Measurements from ENCODE around the gene GDI1. TPM values are rescaled to one million over a fixed set of nuclear protein-coding genes. Genes with fewer than 3 reads are reported as not detected.

The GDI1 gene
- total and polyA plus RNA-seq, 2 experiments from 2014 or later: 48.5 to 95.9 TPM

DNA sequence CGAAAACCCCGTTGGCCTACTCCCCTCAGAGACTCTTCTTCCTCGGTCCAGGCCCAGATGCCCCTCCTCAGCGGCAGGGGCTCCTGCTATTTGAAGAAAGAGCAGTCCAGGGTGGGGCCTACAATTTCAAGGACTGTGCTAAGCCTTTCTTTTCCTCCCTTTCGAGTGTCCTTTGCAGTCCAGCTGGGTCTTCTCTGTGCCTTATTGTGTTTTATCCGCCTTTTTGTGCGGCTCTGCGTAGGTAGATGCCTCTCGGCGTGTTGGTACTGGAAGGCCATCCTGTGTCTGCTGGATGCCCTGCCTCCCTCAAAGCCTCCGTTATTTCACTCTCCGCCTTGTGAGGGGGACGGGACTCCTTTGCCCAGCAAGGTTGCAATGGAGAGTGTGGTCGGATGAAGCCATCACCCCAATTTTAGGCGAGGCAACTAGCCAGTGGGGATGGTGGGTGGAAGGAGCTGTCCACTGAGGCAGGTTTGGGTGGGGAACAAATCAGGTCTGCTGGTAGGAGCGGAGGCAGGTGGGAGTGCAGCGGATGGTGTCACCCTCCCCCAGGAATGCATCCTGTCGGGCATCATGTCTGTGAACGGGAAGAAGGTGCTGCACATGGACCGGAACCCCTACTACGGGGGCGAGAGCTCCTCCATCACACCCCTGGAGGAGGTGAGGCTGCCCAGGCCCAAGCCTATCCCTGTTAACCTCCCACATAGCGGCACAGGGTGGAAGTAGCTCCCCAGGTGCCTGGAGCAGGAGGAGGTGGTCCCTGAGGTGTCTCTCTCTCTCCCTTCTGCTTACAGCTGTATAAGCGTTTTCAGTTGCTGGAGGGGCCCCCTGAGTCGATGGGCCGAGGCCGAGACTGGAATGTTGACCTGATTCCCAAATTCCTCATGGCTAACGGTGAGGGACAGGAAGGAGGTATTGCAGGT, 1.3 kb downstream of the GDI1 start (continued):
- TF ChIP-seq CREB1 (CRISPR knock-in tag; IDR thresholded peaks at IDR 0.05; ENCODE audit: low read depth): no peak
- TF ChIP-seq EZH2 (IDR thresholded peaks at IDR 0.05; ENCODE audit: low read depth, unreplicated experiment): no peak
- TF ChIP-seq, protein P1, sequence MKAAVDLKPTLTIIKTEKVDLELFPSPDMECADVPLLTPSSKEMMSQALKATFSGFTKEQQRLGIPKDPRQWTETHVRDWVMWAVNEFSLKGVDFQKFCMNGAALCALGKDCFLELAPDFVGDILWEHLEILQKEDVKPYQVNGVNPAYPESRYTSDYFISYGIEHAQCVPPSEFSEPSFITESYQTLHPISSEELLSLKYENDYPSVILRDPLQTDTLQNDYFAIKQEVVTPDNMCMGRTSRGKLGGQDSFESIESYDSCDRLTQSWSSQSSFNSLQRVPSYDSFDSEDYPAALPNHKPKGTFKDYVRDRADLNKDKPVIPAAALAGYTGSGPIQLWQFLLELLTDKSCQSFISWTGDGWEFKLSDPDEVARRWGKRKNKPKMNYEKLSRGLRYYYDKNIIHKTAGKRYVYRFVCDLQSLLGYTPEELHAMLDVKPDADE (IDR thresholded peaks at IDR 0.05): no peak

DNA sequence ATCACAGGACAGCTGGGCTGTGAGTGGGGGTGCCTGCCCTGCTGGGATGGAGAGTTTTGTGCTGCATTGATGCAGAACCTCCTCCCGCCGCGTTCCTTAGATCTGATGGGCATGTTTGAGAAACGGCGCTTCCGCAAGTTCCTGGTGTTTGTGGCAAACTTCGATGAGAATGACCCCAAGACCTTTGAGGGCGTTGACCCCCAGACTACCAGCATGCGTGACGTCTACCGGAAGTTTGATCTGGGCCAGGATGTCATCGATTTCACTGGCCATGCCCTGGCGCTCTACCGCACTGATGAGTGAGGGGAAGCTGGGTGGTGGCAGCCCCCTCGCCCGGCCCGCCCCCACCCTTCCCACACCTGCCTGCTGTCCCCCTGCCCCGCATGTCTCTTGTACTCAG, 2.9 kb downstream of the GDI1 start:
- peaks cover 16% of the 10 kb centered on the region for H3K4me1 Mint-ChIP-seq
- H3K4me2 ChIP-seq: no peak overlapping the region
- peaks cover 7% of the 10 kb centered on the region for H3K27me3 Mint-ChIP-seq (ENCODE audit: insufficient read depth, low read depth, poor library complexity)
- H3K4me1 ChIP-seq (ENCODE audit: insufficient read depth): 0 out of 2 replicates have a peak, but pooled peaks cover 3% of the 10 kb centered on the region
- no peak overlapping the region for H2AFZ ChIP-seq
- no peaks in the 10 kb centered on the region for H4K20me1 ChIP-seq (replicated peaks; ENCODE audit: insufficient read depth)
- DNase-seq (ENCODE audit: low spot score): no peak
- no peak overlapping the region for H3K27ac ChIP-seq (ENCODE audit: low read depth)
- peaks cover 24% of the 10 kb centered on the region; the same call in 2 of the 3 replicates for H3K36me3 Mint-ChIP-seq (ENCODE audit: low read depth)
- no peak overlapping the region for H3K4me3 Mint-ChIP-seq
- H3K9me3 Mint-ChIP-seq: no peaks in the 10 kb centered on the region
- H3K27me3 ChIP-seq (ENCODE audit: insufficient read depth): no peaks in the 10 kb centered on the region
- no peaks in the 10 kb centered on the region for H3K36me3 ChIP-seq (ENCODE audit: insufficient read depth)
- H3K79me2 ChIP-seq (replicated peaks; ENCODE audit: insufficient read depth): peaks cover 13% of the 10 kb centered on the region
- ATAC-seq: no peak
- no peaks in the 10 kb centered on the region for H3F3A ChIP-seq (replicated peaks; ENCODE audit: low read depth)
- H3K27ac Mint-ChIP-seq: no peak overlapping the region
- H3K9me2 ChIP-seq (ENCODE audit: insufficient read depth): no peaks in the 10 kb centered on the region
- H3K4me3 ChIP-seq: no peak overlapping the region
- TF ChIP-seq, protein P2, sequence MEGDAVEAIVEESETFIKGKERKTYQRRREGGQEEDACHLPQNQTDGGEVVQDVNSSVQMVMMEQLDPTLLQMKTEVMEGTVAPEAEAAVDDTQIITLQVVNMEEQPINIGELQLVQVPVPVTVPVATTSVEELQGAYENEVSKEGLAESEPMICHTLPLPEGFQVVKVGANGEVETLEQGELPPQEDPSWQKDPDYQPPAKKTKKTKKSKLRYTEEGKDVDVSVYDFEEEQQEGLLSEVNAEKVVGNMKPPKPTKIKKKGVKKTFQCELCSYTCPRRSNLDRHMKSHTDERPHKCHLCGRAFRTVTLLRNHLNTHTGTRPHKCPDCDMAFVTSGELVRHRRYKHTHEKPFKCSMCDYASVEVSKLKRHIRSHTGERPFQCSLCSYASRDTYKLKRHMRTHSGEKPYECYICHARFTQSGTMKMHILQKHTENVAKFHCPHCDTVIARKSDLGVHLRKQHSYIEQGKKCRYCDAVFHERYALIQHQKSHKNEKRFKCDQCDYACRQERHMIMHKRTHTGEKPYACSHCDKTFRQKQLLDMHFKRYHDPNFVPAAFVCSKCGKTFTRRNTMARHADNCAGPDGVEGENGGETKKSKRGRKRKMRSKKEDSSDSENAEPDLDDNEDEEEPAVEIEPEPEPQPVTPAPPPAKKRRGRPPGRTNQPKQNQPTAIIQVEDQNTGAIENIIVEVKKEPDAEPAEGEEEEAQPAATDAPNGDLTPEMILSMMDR (conservative IDR thresholded peaks at IDR 0.05; ENCODE audit: low read depth in 2 of 2): no peak
- TF ChIP-seq, protein P3, sequence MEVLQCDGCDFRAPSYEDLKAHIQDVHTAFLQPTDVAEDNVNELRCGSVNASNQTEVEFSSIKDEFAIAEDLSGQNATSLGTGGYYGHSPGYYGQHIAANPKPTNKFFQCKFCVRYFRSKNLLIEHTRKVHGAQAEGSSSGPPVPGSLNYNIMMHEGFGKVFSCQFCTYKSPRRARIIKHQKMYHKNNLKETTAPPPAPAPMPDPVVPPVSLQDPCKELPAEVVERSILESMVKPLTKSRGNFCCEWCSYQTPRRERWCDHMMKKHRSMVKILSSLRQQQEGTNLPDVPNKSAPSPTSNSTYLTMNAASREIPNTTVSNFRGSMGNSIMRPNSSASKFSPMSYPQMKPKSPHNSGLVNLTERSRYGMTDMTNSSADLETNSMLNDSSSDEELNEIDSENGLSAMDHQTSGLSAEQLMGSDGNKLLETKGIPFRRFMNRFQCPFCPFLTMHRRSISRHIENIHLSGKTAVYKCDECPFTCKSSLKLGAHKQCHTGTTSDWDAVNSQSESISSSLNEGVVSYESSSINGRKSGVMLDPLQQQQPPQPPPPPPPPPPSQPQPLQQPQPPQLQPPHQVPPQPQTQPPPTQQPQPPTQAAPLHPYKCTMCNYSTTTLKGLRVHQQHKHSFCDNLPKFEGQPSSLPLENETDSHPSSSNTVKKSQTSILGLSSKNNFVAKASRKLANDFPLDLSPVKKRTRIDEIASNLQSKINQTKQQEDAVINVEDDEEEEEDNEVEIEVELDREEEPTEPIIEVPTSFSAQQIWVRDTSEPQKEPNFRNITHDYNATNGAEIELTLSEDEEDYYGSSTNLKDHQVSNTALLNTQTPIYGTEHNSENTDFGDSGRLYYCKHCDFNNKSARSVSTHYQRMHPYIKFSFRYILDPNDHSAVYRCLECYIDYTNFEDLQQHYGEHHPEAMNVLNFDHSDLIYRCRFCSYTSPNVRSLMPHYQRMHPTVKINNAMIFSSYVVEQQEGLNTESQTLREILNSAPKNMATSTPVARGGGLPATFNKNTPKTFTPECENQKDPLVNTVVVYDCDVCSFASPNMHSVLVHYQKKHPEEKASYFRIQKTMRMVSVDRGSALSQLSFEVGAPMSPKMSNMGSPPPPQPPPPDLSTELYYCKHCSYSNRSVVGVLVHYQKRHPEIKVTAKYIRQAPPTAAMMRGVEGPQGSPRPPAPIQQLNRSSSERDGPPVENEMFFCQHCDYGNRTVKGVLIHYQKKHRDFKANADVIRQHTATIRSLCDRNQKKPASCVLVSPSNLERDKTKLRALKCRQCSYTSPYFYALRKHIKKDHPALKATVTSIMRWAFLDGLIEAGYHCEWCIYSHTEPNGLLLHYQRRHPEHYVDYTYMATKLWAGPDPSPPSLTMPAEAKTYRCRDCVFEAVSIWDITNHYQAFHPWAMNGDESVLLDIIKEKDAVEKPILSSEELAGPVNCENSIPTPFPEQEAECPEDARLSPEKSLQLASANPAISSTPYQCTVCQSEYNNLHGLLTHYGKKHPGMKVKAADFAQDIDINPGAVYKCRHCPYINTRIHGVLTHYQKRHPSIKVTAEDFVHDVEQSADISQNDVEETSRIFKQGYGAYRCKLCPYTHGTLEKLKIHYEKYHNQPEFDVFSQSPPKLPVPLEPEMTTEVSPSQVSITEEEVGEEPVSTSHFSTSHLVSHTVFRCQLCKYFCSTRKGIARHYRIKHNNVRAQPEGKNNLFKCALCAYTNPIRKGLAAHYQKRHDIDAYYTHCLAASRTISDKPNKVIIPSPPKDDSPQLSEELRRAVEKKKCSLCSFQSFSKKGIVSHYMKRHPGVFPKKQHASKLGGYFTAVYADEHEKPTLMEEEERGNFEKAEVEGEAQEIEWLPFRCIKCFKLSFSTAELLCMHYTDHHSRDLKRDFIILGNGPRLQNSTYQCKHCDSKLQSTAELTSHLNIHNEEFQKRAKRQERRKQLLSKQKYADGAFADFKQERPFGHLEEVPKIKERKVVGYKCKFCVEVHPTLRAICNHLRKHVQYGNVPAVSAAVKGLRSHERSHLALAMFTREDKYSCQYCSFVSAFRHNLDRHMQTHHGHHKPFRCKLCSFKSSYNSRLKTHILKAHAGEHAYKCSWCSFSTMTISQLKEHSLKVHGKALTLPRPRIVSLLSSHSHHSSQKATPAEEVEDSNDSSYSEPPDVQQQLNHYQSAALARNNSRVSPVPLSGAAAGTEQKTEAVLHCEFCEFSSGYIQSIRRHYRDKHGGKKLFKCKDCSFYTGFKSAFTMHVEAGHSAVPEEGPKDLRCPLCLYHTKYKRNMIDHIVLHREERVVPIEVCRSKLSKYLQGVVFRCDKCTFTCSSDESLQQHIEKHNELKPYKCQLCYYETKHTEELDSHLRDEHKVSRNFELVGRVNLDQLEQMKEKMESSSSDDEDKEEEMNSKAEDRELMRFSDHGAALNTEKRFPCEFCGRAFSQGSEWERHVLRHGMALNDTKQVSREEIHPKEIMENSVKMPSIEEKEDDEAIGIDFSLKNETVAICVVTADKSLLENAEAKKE (CRISPR knock-in tag; IDR thresholded peaks at IDR 0.05): no peak
- TF ChIP-seq, protein P1 (IDR thresholded peaks at IDR 0.05): no peak
- no peak for TF ChIP-seq ZNF114 (CRISPR knock-in tag; IDR thresholded peaks at IDR 0.05)
- TF ChIP-seq, protein P4, sequence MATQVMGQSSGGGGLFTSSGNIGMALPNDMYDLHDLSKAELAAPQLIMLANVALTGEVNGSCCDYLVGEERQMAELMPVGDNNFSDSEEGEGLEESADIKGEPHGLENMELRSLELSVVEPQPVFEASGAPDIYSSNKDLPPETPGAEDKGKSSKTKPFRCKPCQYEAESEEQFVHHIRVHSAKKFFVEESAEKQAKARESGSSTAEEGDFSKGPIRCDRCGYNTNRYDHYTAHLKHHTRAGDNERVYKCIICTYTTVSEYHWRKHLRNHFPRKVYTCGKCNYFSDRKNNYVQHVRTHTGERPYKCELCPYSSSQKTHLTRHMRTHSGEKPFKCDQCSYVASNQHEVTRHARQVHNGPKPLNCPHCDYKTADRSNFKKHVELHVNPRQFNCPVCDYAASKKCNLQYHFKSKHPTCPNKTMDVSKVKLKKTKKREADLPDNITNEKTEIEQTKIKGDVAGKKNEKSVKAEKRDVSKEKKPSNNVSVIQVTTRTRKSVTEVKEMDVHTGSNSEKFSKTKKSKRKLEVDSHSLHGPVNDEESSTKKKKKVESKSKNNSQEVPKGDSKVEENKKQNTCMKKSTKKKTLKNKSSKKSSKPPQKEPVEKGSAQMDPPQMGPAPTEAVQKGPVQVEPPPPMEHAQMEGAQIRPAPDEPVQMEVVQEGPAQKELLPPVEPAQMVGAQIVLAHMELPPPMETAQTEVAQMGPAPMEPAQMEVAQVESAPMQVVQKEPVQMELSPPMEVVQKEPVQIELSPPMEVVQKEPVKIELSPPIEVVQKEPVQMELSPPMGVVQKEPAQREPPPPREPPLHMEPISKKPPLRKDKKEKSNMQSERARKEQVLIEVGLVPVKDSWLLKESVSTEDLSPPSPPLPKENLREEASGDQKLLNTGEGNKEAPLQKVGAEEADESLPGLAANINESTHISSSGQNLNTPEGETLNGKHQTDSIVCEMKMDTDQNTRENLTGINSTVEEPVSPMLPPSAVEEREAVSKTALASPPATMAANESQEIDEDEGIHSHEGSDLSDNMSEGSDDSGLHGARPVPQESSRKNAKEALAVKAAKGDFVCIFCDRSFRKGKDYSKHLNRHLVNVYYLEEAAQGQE (IDR thresholded peaks at IDR 0.05; ENCODE audit: unreplicated experiment): no peak
- TF ChIP-seq JUNB (IDR thresholded peaks at IDR 0.05; ENCODE audit: unreplicated experiment): no peak
- TF ChIP-seq NANOG (IDR thresholded peaks at IDR 0.05; ENCODE audit: borderline replicate concordance): no peak
- TF ChIP-seq CREB1 (CRISPR knock-in tag; IDR thresholded peaks at IDR 0.05; ENCODE audit: low read depth): no peak
